Measurements from ENCODE around the gene DHRS13.

GRCh38 chr17:28889996-28890395 is 12.9 kb downstream of the DHRS13 start:
- TF ChIP-seq GATA2 (IDR thresholded peaks at IDR 0.05; ENCODE audit: low read depth, low read length) = no peak
- TF ChIP-seq GATA3 (IDR thresholded peaks at IDR 0.05; ENCODE audit: low read depth, low read length) = no peak
